GM12891 (cell line): ENCODE results near the gene SEPTIN5.

Experiments
- POLR2A ChIP-seq: IDR thresholded peaks from 2 replicates; pipeline ENCODE4 v1.6.1; 2011; ENCODE audit warnings: low read depth, low read length, control low read depth
- POLR2AphosphoS5 ChIP-seq: IDR thresholded peaks from 2 replicates; pipeline ENCODE4 v1.6.1; 2011; ENCODE audit warnings: low read depth, low read length, control low read depth
- POU2F2 ChIP-seq: IDR thresholded peaks from 2 replicates; pipeline ENCODE4 v1.6.1; 2011; ENCODE audit warnings: low read depth, mild to moderate bottlenecking, control low read depth, low read length, moderate library complexity

- TF ChIP-seq POU2F2 = no peak
- no peak for TF ChIP-seq POLR2A
- no peak for TF ChIP-seq POLR2AphosphoS5
Measured at GRCh38 chr22:19689408-19689807, 24.9 kb upstream of the SEPTIN5 start.
